LNCAP (cell line): ENCODE data around the gene TMEM145.

Experiments used
- CTCF ChIP-seq: fragments of 450-650 bp; IDR thresholded peaks from 2 replicates; pipeline ENCODE4 v1.5.1; 2017; ENCODE audit warnings: mild to moderate bottlenecking

TMEM145 gene

GRCh38 chr19:42288881-42289555, 24.1 kb upstream of the TMEM145 start:
- no peak for TF ChIP-seq CTCF

GRCh38 chr19:42289556-42290041, 23.5 kb upstream of the TMEM145 start:
- TF ChIP-seq CTCF, result no peak

GRCh38 chr19:42290136-42290522, 23.0 kb upstream of the TMEM145 start:
- no peak for TF ChIP-seq CTCF

GRCh38 chr19:42290523-42291434, 22.3 kb upstream of the TMEM145 start:
- no peak for TF ChIP-seq CTCF

- no peak for TF ChIP-seq CTCF
These were observed 21.7 kb upstream of the TMEM145 start for GRCh38 chr19:42291435-42291810.

- TF ChIP-seq CTCF, result no peak
These were observed 20.8 kb upstream of the TMEM145 start for GRCh38 chr19:42292042-42292960.

- TF ChIP-seq CTCF, result no peak
These were observed 20.1 kb upstream of the TMEM145 start for GRCh38 chr19:42292963-42293362.
